Thyroid gland (tissue), 4 donors: ENCODE data around the gene IFNGR2. TPM values are rescaled to one million over a fixed set of nuclear protein-coding genes. Genes with fewer than 3 reads are reported as not detected.

Source experiments
- DNase-seq, 2 donors: peaks; one replicate each; pipeline ENCODE4 v3.0.0-alpha.2; 2019
- H3K27ac ChIP-seq, 3 donors: fragments of 200-600 bp; sonication (generic); 1 replicate in 2 of 3; 2 replicates in 1 of 3; pipeline ENCODE4 v1.5.1; 2016 to 2019; ENCODE audit warnings: mild to moderate bottlenecking in 1 of 3, moderate library complexity in 1 of 3
- H3K27me3 ChIP-seq: fragments of 200-600 bp; sonication (generic); one replicate; pipeline ENCODE4 v1.5.1; 2019
- H3K36me3 ChIP-seq, 2 donors: fragments of 200-600 bp; sonication (generic); one replicate each; pipeline ENCODE4 v1.5.1; 2016 to 2019
- H3K4me1 ChIP-seq, 2 donors: fragments of 200-600 bp; sonication (generic); one replicate each; pipeline ENCODE4 v1.5.1; 2017 to 2019
- H3K4me3 ChIP-seq, 3 donors: fragments of 200-600 bp; sonication (generic); replicated peaks in 1 of 3; 1 replicate in 2 of 3; 2 replicates in 1 of 3; pipeline ENCODE4 v1.5.1; 2016; ENCODE audit warnings: mild to moderate bottlenecking in 1 of 3
- H3K9me3 ChIP-seq: fragments of 200-600 bp; sonication (generic); one replicate; pipeline ENCODE4 v1.5.1; 2017
- CTCF ChIP-seq, 6 experiments: fragments of 200-600 bp in 3 of 6; fragments of 450-650 bp in 3 of 6; sonication (generic) in 3 of 6; IDR thresholded peaks; one replicate each; pipeline ENCODE4 v1.5.1; 2016 to 2019; ENCODE audit warnings: antibody characterized with exemption in 6 of 6, mild to moderate bottlenecking in 2 of 6, inconsistent platforms in 1 of 6, moderate library complexity in 1 of 6
- POLR2A ChIP-seq, 2 donors: fragments of 450-650 bp; IDR thresholded peaks; one replicate each; pipeline ENCODE4 v1.6.1; 2017; ENCODE audit warnings: antibody characterized with exemption in 2 of 2, mild to moderate bottlenecking in 2 of 2, moderate library complexity in 1 of 2
- WGBS, 2 donors: methylation state at CpG; one replicate each; pipeline ENCODE4 v1.1.5; 2017; 5-methylcytosine and 5-hydroxymethylcytosine counted together
- intact Hi-C: fragments of 100-400 bp; cut with DNase I; formaldehyde crosslinking; loops from one replicate; pipeline ENCODE4 v1.15.1; 2023
- total RNA-seq, 4 donors: library from RNA; depleted of rRNA; stranded (reverse); fragments of >200 nt; gene quantifications; one replicate each; pipeline ENCODE4 v1.2.3, GENCODE V29; 2016

The IFNGR2 gene
- total RNA-seq, 4 donors from 2014 or later: 64.9 to 100 (median 79.0) TPM

- WGBS, 2 donors: 96% methylated on average over 8 of the region's 8 CpGs
- Histone ChIP-seq H3K36me3 (peaks cover 43 to 83% of the 10 kb centered on the region in 2 donors), H3K4me3 (no peak overlapping the region), H3K9me3 (no peaks in the 10 kb centered on the region), H3K27me3 (no peaks in the 10 kb centered on the region), H3K4me1 (peaks cover 13 to 33% of the 10 kb centered on the region in 2 donors), H3K27ac (peak overlapping the region in 2 of 3 donors; percentile 45 to 62)
- intact Hi-C loops: no loop called here
- TF ChIP-seq CTCF (IDR thresholded peaks at IDR 0.05): no peak
- TF ChIP-seq POLR2A (IDR thresholded peaks at IDR 0.05): no peak
- no peak for DNase-seq
Observed at GRCh38 chr21:33433001-33433400, 29.8 kb downstream of the IFNGR2 start.

GRCh38 chr21:33433425-33434114 is 30.4 kb downstream of the IFNGR2 start:
- Histone ChIP-seq H3K9me3 (no peaks in the 10 kb centered on the region), H3K4me3 (no peak overlapping the region), H3K36me3 (peaks cover 49 to 89% of the 10 kb centered on the region in 2 donors), H3K4me1 (peaks cover 12 to 27% of the 10 kb centered on the region in 2 donors), H3K27me3 (no peaks in the 10 kb centered on the region), H3K27ac (peak overlapping the region in 2 of 3 donors; percentile 45 to 62)
- no peak for TF ChIP-seq CTCF (IDR thresholded peaks at IDR 0.05)
- TF ChIP-seq POLR2A (IDR thresholded peaks at IDR 0.05): no peak
- 87 to 90% methylated on average over 8 of the region's 8 CpGs for WGBS, 2 donors
- DNase-seq: no peak
- intact Hi-C loops: no loop called here

DNA sequence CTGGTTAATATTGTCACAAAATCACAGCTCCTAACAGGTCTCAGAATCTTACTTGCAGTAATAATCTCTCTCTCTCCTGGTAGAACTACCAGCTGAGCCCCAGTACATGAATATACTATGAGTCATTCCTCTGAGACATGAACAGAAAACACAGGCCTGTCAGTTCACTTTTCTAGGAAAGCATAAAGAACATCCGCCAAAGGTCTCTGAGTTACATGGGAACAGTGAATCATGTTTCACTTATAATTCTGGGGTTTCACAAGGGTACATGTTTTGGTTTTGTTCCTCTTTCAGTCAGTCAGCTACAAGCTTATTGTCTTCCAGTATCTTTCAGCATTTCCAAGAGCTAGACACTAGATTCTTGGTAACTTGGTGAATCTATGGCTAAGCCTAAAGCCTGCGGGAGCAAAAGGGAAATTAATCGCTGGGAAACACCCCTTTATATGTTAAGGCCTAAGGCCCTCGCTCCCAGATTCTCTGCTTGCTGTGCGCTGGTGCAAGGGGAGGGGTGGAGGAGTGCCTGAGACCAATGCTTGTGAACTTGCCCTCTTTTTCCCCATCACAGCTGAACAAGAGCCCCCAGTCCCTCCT is 31.7 kb downstream of the IFNGR2 start:
- DNase-seq: no peak
- H3K4me1 ChIP-seq: peaks cover 0 to 14% of the 10 kb centered on the region in 2 donors
- WGBS, 2 donors: 87 to 89% methylated on average over 5 of the region's 5 CpGs
- intact Hi-C loops: no loop called here
- H3K9me3 ChIP-seq: no peaks in the 10 kb centered on the region
- H3K4me3 ChIP-seq: no peak overlapping the region
- H3K27ac ChIP-seq: peak overlapping the region in 2 of 3 donors; percentile 45 to 63
- H3K27me3 ChIP-seq: no peaks in the 10 kb centered on the region
- H3K36me3 ChIP-seq: peaks cover 53 to 84% of the 10 kb centered on the region in 2 donors
- TF ChIP-seq CTCF (IDR thresholded peaks at IDR 0.05): no peak
- no peak for TF ChIP-seq POLR2A (IDR thresholded peaks at IDR 0.05)

GRCh38 chr21:33437140-33437539 is 33.9 kb downstream of the IFNGR2 start:
- Histone ChIP-seq H3K9me3 (no peaks in the 10 kb centered on the region), H3K36me3 (peaks cover 49 to 63% of the 10 kb centered on the region in 2 donors), H3K4me1 (peaks cover 11 to 26% of the 10 kb centered on the region in 2 donors), H3K4me3 (no peak overlapping the region), H3K27ac (no peak overlapping the region), H3K27me3 (no peaks in the 10 kb centered on the region)
- 78 to 92% methylated on average over 6 of the region's 6 CpGs for WGBS, 2 donors
- no peak for TF ChIP-seq CTCF (IDR thresholded peaks at IDR 0.05)
- no peak for TF ChIP-seq POLR2A (IDR thresholded peaks at IDR 0.05)
- no peak for DNase-seq
- intact Hi-C loops: no loop called here
